Measurements from ENCODE around the gene MRPL42.

MRPL42 gene

GRCh38 chr12:93500667-93501066, 33.4 kb downstream of the MRPL42 start:
- no peak for DNase-seq

DNA sequence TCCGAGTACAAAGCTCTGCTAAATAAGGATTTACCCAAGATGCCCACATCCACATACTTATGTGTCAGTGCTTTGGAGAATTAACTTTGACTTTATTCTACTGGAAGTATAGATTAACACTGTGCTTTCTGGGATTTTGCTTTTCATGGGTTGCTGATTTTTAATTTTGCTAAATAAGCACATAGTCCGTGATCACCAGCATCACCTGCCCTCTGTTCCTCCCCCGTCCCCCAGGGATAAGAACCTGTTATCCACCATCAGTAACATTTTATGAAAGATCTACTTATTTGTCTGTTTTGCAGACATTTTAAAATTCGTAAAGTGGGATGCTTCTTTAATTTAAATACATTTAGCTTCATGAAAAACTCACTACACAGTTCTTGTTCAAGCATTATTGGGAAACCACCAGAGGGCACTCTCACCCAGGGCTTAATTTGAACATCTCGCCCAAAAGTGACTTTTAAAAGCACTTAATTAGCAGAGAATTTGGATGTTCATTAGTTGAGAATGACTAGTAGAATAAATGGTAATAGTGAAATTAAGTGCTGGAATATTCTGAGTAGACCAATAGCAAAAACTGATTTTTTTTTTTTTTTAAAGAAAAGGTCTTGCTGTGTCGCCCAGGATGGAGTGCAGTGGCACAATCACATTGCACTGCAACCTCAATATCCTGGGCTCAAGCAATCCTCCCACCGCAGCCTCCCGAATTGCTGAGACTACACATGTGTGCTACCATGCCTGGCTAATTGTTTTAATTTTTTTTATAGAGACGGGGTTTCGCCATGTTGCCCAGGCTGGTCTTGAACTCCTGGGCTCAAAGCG, 35.7 kb downstream of the MRPL42 start:
- DNase-seq, result no peak

DNA sequence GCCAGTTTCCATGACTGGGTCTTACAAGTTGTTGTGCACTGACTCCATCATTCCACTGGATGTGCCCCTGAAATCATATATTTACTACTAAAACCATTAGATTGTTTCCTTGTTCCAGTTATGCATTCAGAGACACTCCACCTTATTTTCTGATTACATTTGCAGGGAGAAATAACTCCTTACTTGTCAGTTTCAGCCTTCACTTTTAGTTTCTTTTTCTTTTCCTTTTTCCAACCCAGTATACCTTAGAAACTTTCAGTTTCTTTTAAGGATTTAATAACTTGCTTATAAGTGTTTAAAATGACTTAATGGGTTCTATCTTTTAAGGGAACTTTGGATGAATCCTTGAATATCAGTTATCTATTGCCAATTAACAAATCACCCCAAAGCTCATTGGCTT, 39.9 kb downstream of the MRPL42 start:
- DNase-seq, result no peak

GRCh38 chr12:93509506-93509905, 42.2 kb downstream of the MRPL42 start:
- no peak for DNase-seq

GRCh38 chr12:93514853-93515252, 47.5 kb downstream of the MRPL42 start:
- no peak for DNase-seq

DNA sequence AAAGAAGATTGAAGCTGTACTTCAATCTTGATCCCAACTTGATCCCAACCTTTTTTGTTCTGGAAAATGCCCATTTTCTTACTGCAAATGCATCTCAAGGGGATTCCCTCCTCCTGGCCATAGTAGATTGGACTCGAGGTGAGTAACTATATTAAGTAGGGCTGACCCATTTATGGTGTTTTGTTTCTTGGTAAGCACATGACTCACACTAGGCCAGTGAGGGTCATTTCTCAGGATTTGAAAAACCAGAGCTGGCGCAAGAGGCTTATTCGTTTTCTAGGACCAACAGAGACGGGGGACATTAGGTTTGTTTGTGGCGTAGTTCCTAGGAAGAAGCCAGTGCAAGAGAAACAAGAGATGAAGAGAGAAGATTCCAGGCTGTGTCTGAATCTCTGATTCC, 51.4 kb downstream of the MRPL42 start:
- DNase-seq, result no peak

- DNase-seq, result no peak
Observed at GRCh38 chr12:93519859-93520258, 52.5 kb downstream of the MRPL42 start.

DNA sequence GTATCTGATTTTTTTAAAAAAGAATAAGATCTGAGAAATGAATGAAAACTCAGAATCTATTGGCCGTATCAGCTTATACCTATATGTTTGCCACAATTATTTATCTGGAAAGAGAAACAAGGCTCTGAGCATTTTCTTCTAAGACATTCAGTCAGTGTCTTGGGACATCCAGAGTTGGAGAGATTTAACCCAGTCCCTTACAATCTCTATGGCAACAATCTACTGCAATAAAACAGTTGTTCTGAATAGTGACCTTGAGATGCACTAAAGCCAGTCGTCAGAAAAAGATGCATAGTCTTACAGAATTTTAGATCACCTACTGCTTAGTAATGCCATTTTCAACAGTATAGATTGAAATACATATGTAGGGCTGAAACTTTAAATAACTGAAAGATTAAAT, 53.1 kb downstream of the MRPL42 start:
- no peak for DNase-seq

DNA sequence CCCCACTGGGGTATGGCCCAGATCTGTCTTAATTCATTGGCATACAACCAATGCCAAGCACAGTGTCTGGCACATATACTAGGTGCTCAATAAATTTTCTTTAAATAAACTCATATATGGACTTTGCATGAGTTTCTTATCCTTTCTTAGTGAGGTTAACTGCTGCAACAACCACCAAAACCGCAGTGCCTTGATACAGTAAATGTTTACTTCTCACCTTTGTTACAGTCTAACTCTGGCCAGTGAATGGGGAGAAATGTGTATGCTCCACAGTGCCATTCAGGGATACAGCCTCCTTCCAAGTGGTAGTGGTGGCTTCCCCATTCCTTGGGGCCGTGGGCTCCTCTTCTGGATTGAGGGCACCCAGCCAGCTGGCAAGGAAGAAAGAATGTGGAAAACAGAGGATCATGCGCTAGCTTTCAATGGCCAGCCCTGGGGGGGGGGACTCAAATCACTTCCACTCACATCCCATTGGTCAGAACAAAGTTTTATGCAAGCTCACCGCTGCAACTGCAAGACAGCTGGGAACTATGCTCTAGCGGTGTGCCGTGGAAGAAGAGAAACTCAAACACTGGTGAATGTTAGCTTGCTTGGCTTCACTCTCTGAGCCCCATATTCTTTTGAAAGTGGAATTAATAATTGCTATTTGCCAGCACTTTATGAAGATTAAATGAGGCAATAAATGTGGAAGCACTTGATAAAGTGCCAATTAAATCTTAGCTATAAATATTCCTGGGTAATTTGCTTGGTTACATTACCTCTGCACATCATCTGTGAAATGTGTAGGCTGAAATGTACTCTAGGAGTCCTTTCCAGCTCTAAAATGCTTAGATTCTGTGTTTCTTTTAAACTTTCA, 54.1 kb downstream of the MRPL42 start:
- no peak for DNase-seq

DNA sequence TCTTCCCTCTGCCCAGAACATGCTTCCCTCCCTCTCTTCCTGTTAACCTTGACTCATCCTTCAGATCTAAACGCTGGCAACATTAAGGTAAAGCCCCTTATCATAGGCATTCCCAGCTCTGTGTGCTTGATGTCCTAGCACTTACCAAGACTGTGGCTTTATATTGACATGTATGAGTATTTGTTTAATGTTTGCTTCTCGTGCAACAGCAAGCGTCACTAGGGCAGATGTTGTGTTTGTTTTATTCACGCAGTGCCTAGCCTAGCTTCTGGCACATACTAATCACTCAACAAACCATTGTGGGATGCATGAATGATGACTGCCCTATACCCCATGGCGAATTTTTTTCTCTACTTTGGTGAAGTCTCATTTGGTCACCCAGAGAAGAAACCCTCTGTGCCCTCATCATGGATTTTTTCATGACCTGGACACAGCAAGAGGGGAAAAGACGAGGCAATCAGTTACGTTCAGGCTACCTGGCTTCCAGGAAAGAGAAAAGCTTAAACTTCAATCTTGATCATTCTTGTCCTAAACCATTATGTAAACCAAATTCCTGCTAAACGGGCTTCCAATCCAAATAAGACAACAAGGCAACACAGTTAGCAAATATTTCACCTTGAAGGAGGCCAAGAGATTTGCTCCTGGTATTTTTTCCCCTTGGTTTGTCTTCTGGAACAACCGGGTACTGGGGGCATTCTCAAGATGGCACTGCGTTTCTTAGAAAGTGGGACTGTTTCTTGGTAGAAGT, 57.2 kb downstream of the MRPL42 start:
- DNase-seq, result no peak

DNA sequence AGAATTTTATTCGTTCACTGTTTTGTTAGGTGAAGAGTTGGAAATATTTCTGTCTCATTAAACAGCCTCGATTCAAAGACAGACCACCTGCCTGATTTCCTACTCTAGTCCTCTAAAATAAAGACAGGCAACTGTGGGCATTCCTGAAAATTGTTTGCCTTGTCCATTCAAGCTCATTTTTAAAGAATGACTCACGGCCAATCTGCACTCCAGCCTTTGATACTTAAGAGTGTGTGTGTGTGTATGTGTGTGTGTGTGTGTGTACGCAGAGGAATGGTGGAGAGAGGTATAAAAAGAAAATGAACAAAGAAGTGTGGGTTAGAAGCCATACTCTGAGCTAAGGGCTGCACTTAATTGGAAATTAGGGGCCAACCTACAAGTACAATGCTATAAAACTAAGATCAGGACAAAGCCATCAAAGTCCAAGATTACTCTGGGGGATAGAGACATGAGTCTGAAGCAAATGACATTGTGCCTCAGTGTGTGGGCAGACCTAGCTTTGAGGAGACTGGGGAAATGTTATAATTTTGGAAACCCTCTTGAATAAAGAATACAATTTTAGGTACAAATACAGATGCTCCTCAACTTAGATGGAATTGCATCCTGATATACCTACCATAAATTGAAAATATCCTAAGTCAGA, 59.6 kb downstream of the MRPL42 start:
- DNase-seq, result no peak

DNA sequence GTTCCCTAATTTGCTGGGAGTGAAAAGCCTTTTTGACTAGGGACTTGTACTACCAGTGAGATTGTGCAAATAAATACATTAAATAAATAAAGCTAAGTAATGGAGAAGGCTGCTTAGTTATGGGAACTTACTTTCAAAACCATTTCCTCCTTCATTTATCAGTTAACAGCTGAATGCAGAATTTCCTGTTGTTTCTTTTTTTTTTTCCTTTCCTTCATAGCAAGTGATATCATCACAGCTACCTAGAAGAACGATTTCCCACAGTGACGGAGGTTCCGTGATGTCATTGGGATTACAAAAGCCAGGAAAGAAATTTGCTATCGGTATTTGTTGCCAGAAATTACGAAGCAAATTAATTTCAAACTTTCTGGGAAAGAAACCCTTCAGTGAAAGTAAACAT, 63.0 kb downstream of the MRPL42 start:
- peak; percentile 52 for DNase-seq

GRCh38 chr12:93533310-93533709, 66.0 kb downstream of the MRPL42 start:
- no peak for DNase-seq

- DNase-seq, result no peak
Observed at GRCh38 chr12:93536111-93536765, 68.9 kb downstream of the MRPL42 start.

- no peak for DNase-seq
Observed at GRCh38 chr12:93536766-93537488, 69.6 kb downstream of the MRPL42 start.

- no peak for DNase-seq
Observed at GRCh38 chr12:93537769-93538168, 70.5 kb downstream of the MRPL42 start.

- DNase-seq, result no peak
Observed at GRCh38 chr12:93539821-93540220, 72.5 kb downstream of the MRPL42 start.

- DNase-seq, result no peak
Observed at GRCh38 chr12:93540466-93540865, 73.2 kb downstream of the MRPL42 start.

- DNase-seq, result no peak
Observed at GRCh38 chr12:93541578-93542225, 74.4 kb downstream of the MRPL42 start.

DNA sequence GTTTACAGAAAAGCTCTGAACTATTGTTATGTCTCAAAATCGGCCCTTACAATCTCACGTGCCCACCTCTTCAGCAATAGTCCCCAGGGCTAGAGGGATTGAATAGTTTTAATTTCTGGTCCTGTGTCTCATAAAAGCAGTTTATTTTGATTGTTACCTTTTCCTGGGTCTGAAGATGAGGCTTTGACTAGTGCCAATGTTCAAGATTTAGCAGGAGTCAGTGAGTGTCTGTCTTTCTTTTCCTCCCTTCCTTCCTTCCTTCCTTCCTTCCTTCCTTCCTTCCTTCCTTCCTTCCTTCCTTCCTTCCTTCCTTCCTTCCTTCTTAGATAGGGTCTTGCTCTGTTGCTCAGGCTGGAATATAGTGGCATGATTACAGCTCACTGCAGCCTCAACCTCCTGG, 80.5 kb downstream of the MRPL42 start:
- DNase-seq, result no peak

DNA sequence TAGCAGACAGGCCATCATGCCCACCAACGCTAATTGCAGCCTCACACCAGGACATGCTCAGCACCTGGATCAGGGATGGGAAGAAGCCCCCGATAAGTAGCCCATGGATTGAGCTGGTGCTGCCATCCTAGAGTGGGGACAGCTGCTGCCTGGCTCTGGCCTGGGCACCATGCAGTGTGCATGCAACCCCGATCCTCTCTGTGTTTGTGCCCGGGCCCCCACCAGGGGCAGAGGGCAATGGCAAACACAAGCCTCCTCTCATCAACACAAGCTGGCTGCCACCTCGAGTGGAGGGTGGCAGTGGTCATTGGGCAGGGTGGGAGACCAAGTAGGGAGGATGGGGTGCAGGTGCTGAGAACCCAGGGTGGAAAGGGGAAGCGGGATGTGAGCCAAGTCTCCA, 81.9 kb downstream of the MRPL42 start:
- DNase-seq, result no peak

Measured in GF-D8 (cell line).